OCI-LY3 (cell line): ENCODE results near the gene BHLHE41.

Source experiments
- CTCF ChIP-seq: fragments of 200-600, 300-600 bp; sonication (generic); IDR thresholded peaks from 2 replicates; pipeline ENCODE4 v1.5.1; 2014; ENCODE audit warnings: antibody characterized with exemption, low read length, low read depth
- EZH2phosphoT487 ChIP-seq: fragments of 200-600 bp; shearing (Covaris generic); IDR thresholded peaks from 2 replicates; pipeline ENCODE4 v1.6.1; 2018; ENCODE audit warnings: antibody characterized with exemption, mixed run types, low read depth

- TF ChIP-seq CTCF = no peak
- TF ChIP-seq EZH2phosphoT487 = no peak
Measured at GRCh38 chr12:26149968-26150500, 25.2 kb upstream of the BHLHE41 start.
